Common myeloid progenitor, CD34-positive (primary cell): ENCODE results near the gene SPACA1.

Experiments
- CTCF ChIA-PET: fragments of 350-600 bp; sonication (Branson Sonifier 250); formaldehyde crosslinking; loops from one replicate; lab custom pipeline; 2021; ENCODE audit warnings: antibody characterized with exemption; lab: Charles Lee
- POLR2A ChIA-PET: fragments of 350-600 bp; sonication (Branson Sonifier 250); formaldehyde crosslinking; loops from one replicate; lab custom pipeline; 2021; ENCODE audit warnings: antibody characterized with exemption; lab: Charles Lee
- DNase-seq, 3 donors: peaks; one replicate each; pipeline versions ENCODE4 v3.0.0 to v3.0.0-alpha.2; 2013
- H3K27ac ChIP-seq, 2 experiments: 1 replicate in 1 of 2; 2 replicates in 1 of 2; pipeline ENCODE4 v1.7.0; 2013; ENCODE audit warnings: inconsistent platforms in 2 of 2, low read length in 2 of 2, mild to moderate bottlenecking in 2 of 2, low read depth in 1 of 2, moderate library complexity in 1 of 2; ENCODE audit not compliant: severe bottlenecking in 2 of 2, insufficient read depth in 1 of 2, poor library complexity in 1 of 2
- H3K27me3 ChIP-seq, 5 experiments: replicated peaks in 2 of 5; 1 replicate in 3 of 5; 2 replicates in 2 of 5; pipeline versions ENCODE4 v1.6.1 to v1.7.0; 2013; ENCODE audit warnings: low read length in 4 of 5, mild to moderate bottlenecking in 2 of 5, moderate library complexity in 2 of 5, inconsistent platforms in 1 of 5; ENCODE audit not compliant: insufficient read depth in 5 of 5, control insufficient read depth in 4 of 5
- H3K36me3 ChIP-seq, 4 experiments: 1 replicate in 2 of 4; 2 replicates in 2 of 4; pipeline versions ENCODE4 v1.6.1 to v1.7.0; 2013; ENCODE audit warnings: low read length in 3 of 4, control low read depth in 1 of 4, mild to moderate bottlenecking in 1 of 4; ENCODE audit not compliant: control insufficient read depth in 4 of 4, insufficient read depth in 4 of 4
- H3K4me1 ChIP-seq, 4 experiments: 1 replicate in 3 of 4; 2 replicates in 1 of 4; pipeline versions ENCODE4 v1.6.1 to v1.7.1; 2013; ENCODE audit warnings: low read length in 3 of 4, mild to moderate bottlenecking in 3 of 4, control low read depth in 1 of 4, inconsistent platforms in 1 of 4, moderate library complexity in 1 of 4; ENCODE audit not compliant: control insufficient read depth in 4 of 4, insufficient read depth in 4 of 4; ENCODE audit errors: control extremely low read depth in 1 of 4
- H3K4me3 ChIP-seq, 7 experiments: 1 replicate in 4 of 7; 2 replicates in 3 of 7; pipeline versions ENCODE4 v1.5.1 to v1.7.0; 2013; ENCODE audit warnings: mild to moderate bottlenecking in 7 of 7, low read length in 6 of 7, moderate library complexity in 6 of 7, inconsistent platforms in 2 of 7, low read depth in 2 of 7, control low read depth in 1 of 7; ENCODE audit not compliant: insufficient read depth in 4 of 7, control insufficient read depth in 1 of 7; ENCODE audit errors: extremely low read depth in 1 of 7
- H3K9me3 ChIP-seq, 5 experiments: 1 replicate in 4 of 5; 2 replicates in 1 of 5; pipeline versions ENCODE4 v1.6.1 to v1.7.1; 2013; ENCODE audit warnings: low read length in 4 of 5, mild to moderate bottlenecking in 2 of 5, inconsistent platforms in 1 of 5, low read depth in 1 of 5, moderate library complexity in 1 of 5; ENCODE audit not compliant: control insufficient read depth in 4 of 5, insufficient read depth in 2 of 5; ENCODE audit errors: control extremely low read depth in 1 of 5
- WGBS: methylation state at CpG from one replicate; pipeline ENCODE4 v1.1.5; 2013; ENCODE audit not compliant: insufficient coverage; 5-methylcytosine and 5-hydroxymethylcytosine counted together

Gene SPACA1

DNA sequence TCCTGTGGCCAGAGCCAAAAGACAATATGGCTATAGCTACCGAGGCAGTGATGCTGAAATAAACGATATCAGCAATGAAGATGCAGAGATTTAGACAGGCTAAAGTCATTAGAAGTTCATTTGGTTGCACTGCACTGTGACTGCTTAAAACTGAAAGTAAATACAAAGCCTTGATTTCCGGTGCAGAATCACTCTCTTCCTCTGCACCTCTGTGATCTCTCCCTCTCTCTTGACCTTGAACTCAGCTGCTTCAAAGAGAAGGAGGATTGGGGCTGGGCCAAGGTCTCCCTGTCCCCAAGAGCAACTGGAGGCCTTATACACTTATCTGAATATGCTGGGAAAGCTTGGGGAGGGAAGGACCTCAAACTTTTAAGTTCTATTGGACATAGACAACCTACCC lies 34.6 kb upstream of the SPACA1 start:
- 93% methylated on average over 2 of the region's 3 CpGs for WGBS
- ChIA-PET POLR2A (no interaction called here), CTCF (no interaction called here)
- Histone ChIP-seq H3K4me3 (no peak overlapping the region), H3K27ac (no peak overlapping the region), H3K4me1 (peaks cover 0 to 12% (median 0%) of the 10 kb centered on the region in 4 experiments), H3K9me3 (no peaks in the 10 kb centered on the region), H3K36me3 (no peaks in the 10 kb centered on the region), H3K27me3 (no peaks in the 10 kb centered on the region)
- DNase-seq: peak in 2 of 3 donors; percentile 11 to 17

DNA sequence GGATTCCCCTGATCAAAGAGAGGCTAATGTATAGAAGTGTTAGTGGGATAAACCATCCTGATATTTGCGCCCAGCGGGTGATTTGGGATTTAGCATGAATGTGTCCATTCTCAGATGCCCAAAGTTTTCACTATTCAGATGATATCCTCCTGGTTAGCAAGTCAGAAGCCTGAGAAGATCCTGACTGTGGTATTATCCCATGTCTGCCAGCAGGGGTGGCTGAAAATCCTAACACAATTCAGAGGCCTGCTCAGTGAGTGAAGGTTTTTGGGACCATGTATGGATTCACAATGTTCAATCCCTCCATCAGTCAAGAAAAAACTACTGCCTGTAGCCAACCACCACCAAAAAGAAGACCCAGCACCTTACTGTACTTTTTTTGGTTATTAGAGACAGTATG lies 34.1 kb upstream of the SPACA1 start:
- Histone ChIP-seq H3K36me3 (no peaks in the 10 kb centered on the region), H3K4me1 (peaks cover 0 to 6% (median 0%) of the 10 kb centered on the region in 4 experiments), H3K4me3 (no peak overlapping the region), H3K9me3 (no peaks in the 10 kb centered on the region), H3K27me3 (no peaks in the 10 kb centered on the region), H3K27ac (no peak overlapping the region)
- no peak for DNase-seq
- CTCF ChIA-PET: no interaction called here
- no CpG with 5 or more reads among the region's 2 CpGs for WGBS
- POLR2A ChIA-PET: no interaction called here

DNA sequence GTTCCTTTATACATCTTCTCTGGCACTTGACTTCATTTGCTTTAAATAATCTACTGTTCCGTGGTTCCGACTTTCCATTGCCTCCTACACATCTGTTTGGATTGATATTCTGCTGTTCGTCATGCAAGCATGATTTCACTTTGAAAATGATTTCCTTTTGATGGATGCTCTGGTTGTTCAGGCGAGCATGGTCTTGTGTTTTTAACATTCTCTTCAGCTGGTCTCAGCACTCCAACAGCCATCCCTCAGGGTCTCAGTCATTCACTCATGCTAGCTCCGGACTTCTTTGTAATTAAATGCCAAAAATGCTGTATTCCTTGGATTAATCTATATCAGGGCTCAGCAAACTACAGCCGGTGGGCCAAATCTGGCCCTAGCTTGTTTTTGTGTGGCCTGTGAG lies 27.2 kb upstream of the SPACA1 start:
- no peak overlapping the region for H3K4me3 ChIP-seq
- no peaks in the 10 kb centered on the region for H3K4me1 ChIP-seq
- H3K9me3 ChIP-seq: no peaks in the 10 kb centered on the region
- no peak for DNase-seq
- no peaks in the 10 kb centered on the region for H3K27me3 ChIP-seq
- H3K27ac ChIP-seq: no peak overlapping the region
- ChIA-PET POLR2A (no interaction called here), CTCF (interaction anchor here (0.6 kb wide), 1 partner anchor 33 kb away, joined by 4 read pairs; no protein-coding TSS in a partner anchor)
- WGBS: 75% methylated on average over 4 of the region's 6 CpGs
- H3K36me3 ChIP-seq: no peaks in the 10 kb centered on the region

DNA sequence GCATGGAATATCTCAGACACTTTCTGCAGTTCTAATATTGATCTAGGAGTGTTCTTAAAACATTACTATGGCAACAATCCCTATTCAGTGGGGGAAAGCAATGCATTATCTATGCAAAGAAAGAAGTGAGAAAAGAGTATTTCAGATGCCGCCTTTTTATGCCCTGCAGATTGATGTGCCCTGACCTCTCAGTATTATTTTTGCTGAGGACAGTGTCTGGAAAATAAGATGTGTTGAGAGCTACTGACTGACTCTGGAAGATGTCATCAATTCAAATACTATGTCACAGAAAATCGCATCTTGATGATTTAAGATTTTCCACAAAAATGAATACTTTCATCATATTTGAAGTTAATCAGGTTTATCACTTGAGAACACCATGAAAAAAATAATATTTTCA lies 22.9 kb upstream of the SPACA1 start:
- CTCF ChIA-PET: no interaction called here
- POLR2A ChIA-PET: no interaction called here
- no peak overlapping the region for H3K27ac ChIP-seq

DNA sequence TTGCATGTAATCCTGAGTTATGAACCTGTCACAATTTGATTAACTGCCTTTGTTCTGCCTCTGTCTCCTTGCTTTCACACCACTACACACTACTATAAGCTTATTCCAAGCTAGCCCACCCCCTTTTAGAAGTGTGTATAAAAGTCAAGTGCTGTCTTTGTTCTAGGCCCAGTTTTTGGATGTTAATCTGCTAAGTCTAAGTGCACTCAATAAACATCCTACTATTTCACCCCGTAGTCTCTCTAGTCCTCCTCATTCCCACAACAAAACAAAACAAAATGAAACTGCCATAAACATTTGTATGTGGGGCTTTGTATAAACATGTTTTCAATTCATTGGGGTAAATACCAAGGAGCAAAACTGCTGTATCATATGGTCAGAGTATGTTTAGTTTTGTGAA lies 16.1 kb upstream of the SPACA1 start:
- no peak for DNase-seq
- CTCF ChIA-PET: no interaction called here
- POLR2A ChIA-PET: no interaction called here
- H3K4me3 ChIP-seq: no peak overlapping the region
- no peaks in the 10 kb centered on the region for H3K4me1 ChIP-seq
- H3K36me3 ChIP-seq: no peaks in the 10 kb centered on the region
- H3K27ac ChIP-seq: no peak overlapping the region
- WGBS: no CpG with 5 or more reads among the region's 1 CpG
- no peaks in the 10 kb centered on the region for H3K27me3 ChIP-seq
- peaks cover 6 to 34% (median 13%) of the 10 kb centered on the region in 5 experiments for H3K9me3 ChIP-seq

More for the DNA sequence above, 22.9 kb upstream of the SPACA1 start:
- Histone ChIP-seq H3K27me3 (no peaks in the 10 kb centered on the region), H3K9me3 (peaks cover 0 to 10% (median 4%) of the 10 kb centered on the region in 5 experiments), H3K4me1 (no peaks in the 10 kb centered on the region), H3K4me3 (no peak overlapping the region), H3K36me3 (no peaks in the 10 kb centered on the region)
- no peak for DNase-seq
- 100% methylated on average over 1 of the region's 2 CpGs for WGBS

DNA sequence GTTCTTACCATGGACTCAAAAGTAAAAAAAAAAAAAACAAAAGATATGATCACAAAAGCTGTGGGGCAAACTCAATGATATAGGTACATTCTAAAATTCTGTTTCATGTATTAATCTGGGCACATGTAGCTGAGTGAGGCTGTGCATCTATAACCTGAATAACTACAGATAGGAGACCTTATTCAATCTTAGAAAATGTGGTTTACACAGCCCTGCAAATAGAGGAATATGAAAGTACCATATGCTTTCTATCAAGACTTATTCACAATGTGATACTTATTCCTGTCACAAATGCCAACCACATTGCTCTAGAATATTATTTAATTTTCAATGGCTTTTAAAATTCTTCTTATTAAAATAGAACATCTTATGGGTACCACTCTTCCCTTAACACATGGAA lies 3.1 kb upstream of the SPACA1 start:
- Histone ChIP-seq H3K4me3 (no peak overlapping the region), H3K27me3 (peaks cover 0 to 15% (median 3%) of the 10 kb centered on the region in 5 experiments), H3K27ac (no peak overlapping the region), H3K9me3 (peaks cover 0 to 10% (median 6%) of the 10 kb centered on the region in 5 experiments), H3K4me1 (no peaks in the 10 kb centered on the region), H3K36me3 (no peaks in the 10 kb centered on the region)
- POLR2A ChIA-PET: no interaction called here
- no peak for DNase-seq
- CTCF ChIA-PET: no interaction called here

DNA sequence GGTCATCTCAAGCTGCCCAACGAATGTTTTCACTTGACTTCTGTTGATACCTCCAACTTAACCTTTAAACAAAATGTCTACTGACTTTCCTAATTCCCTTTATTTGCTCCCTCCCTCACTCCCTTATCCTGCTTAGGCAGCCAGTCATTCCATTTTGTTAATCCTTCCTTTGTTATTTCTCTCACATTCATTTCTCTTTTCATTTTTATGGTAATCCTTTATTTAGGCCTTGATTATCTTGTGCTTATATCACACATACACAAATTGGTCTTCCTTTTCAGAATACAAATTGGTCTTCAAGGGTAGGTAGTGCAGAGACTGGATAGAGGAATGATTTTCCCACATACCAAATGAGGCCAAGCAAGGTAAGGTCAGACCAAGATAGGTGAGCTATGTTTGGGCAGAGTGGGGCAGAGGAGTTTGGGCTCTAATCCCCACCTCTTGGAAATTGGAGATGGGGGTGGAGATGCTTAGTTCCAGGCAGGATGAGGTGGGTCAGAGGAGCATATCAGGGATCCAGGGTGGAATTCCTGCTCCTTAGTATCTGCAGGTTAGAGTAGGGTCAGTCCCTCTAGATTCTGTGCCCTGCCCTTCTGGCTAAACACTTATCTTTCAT lies 2.0 kb upstream of the SPACA1 start:
- Histone ChIP-seq H3K36me3 (no peaks in the 10 kb centered on the region), H3K4me1 (no peaks in the 10 kb centered on the region), H3K27ac (no peak overlapping the region), H3K4me3 (no peak overlapping the region), H3K9me3 (peaks cover 0 to 10% (median 6%) of the 10 kb centered on the region in 5 experiments), H3K27me3 (peaks cover 0 to 15% (median 3%) of the 10 kb centered on the region in 5 experiments)
- ChIA-PET POLR2A (no interaction called here), CTCF (no interaction called here)
- 80% methylated on average over 1 of the region's 1 CpG for WGBS
- DNase-seq: no peak
